Measurements from ENCODE around the gene KLK6. TPM values are rescaled to one million over a fixed set of nuclear protein-coding genes. Genes with fewer than 3 reads are reported as not detected.

The KLK6 gene
- total RNA-seq = not detected in 2 replicates

DNA sequence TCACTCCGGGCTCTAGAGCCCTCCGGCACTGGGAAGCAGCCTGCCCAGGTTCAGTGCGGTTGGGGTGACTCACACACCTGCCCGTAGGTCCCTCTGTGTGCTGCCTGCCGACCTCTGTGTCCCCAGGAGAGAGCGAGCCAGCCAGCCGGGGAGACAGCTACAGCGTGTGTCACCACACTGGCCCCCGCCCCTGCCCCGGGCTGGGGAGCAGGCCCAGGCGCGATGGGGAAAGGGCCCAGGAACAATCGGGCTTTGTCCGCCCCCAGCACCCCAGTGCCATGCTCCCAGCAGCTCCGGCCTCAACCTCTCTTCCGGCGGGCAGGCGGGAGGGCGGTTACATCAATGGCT is at the start of gene KLK6:
Gene KLK6 (minus strand): TSS at position 179 of the 348 bp plus-strand sequence. CDS start 1,487 bp downstream, outside the sequence.
- intact Hi-C loops (cut with micrococcal nuclease) = no loop called here

DNA sequence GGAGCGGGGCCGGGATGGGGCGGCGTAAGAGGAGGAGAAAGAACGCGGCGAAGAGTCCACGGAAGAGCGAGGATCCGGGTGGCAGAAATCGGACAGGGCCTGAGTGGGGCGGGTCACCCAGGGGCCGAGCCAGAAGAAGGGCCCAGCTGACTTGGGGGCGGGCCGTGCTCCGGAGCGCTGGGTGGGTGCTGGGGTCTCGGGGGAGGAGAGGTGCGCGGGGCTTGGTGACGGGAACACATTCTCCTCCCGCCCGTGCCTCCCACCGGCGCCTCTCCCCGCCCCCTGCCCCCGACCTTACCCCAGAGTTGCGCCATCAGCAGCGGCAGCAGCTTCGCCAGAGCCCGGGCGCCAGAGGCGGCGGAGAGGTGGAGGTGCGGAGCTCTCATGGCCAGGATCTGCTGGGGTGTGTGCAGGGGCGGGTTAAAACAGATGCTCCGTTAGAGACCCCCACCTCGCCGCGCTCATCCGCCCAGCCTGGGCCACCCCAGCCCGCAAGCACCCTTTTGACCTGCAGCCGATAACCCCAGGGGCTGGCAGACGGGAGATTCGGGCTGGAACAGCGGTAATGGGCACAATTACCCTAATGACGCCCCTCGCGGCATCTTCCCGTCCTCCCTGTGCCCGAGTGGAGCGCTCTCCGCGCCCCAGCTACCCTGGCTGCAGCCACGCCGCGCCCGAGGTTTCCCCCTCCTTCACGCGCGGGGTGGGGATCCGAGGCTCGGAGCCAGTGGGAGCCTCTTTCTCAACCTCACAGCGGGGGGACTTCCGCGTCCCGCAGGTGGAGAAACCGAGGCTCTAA is 49.6 kb upstream of the KLK6 start:
- intact Hi-C loops (cut with micrococcal nuclease) = no loop called here

DNA sequence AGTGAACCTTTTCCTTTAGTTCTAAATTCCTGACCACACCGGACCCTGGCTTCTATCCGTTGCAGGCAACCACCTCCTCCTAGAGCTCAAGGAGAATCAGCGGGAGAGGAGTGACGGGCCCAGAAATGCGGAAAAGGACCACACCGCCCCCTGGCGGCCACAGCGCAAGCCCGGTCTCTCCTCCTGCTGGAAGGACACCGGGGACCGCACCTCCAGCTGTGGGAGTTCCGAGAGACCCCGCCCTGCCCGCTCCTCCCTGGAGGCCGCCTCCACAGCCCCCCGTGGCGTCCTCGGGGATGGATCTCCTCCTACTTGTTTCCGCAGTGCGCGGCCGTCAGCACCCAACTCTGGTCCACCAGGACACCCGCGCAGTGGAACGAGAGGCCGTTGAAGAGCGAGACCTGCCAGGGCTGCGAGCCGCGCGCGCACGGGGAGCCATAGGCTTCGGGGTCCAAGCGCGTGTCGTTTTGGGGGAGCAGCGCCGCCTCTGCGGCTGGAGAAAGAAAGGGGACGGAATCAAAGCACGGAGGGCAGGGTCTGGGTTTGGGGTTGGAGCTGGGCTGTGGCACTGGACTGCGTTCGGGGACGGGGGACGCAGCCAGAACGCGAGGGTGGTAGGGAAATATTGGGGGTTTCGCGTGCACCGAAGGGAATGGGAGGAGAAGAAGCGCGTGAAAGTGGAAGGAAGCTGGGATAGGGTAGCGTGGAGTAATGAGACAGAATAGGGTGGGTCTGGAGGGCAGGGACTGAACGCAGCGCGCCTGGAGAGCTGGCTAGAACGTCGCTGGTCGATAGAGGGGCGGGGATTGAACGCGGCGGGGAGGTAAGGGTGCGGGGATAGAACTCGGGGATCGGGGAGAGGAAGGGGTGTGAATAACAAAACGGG is 47.6 kb upstream of the KLK6 start:
- intact Hi-C loops (cut with micrococcal nuclease) = no loop called here

DNA sequence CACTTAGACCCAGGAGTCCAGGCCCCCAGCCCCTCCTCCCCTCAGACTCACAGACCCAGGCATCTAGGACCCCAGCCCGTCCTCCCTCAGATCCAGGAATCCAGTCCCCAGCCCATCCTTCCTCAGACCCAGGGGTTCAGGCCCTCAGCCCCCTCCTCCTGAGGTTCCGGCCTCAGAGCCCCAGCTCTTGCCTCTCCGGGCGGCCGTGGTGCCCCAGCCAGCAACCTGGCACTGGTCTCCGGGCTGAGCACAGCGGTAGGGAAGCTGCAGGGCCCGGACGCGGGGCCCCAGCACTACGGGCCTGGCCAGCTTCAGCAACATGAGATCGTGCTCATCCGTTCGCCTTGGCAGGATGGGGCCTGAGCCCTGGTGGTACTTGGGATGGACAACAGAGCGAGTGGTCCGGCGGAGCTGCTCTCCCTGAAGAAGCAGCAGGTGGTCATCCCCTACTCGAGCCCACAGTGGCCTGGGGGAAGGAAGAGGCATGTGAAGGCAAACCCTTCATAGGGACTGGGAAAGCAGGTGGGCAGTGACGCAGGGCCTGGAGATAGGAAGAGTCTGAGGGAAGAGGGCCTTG is 46.4 kb upstream of the KLK6 start:
- intact Hi-C loops (cut with micrococcal nuclease) = no loop called here

DNA sequence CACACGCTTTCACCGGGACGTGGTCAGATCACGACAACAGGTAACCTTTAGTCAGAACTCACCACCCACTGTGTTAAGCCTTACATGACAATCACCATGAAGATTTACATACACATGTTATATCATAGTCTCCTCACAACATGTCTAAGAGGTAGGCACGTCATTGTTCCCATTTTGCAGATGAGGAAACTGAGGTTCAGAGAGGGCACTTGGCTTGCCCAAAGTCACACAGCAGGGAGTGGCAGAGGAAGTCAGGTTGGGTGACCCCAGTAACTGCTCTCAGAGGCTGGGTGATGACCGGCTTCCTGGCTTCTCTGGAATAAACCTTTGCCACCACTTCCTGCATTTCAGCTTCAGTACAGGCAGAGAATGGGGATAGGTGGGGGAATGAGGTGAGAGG is 44.9 kb upstream of the KLK6 start:
- intact Hi-C loops (cut with micrococcal nuclease) = no loop called here

DNA sequence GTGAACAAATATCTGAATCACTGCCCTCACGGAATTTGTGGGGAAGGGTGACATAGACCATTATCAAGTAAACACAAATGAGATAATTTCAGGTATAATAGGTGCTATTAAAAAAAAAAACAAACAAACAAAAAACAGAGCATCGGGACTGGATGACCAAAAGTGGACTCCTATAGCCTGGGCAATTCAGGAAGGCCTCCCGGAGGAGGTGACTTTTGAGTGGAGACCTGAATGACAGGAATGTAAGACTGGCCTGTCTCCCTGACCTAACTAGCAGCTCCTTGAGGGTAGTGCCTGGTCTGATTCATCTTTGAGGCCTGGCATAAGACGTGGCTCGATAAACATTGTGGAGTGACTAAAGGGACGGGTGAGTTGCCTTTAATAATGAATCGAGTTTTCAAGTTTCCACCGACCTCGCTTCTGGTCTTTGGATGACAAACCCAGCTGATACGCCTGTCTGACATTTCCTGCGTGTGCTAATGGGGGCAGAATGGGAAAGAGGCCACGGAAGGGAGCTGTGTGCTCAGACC is 43.3 kb upstream of the KLK6 start:
- intact Hi-C loops (cut with micrococcal nuclease) = no loop called here

DNA sequence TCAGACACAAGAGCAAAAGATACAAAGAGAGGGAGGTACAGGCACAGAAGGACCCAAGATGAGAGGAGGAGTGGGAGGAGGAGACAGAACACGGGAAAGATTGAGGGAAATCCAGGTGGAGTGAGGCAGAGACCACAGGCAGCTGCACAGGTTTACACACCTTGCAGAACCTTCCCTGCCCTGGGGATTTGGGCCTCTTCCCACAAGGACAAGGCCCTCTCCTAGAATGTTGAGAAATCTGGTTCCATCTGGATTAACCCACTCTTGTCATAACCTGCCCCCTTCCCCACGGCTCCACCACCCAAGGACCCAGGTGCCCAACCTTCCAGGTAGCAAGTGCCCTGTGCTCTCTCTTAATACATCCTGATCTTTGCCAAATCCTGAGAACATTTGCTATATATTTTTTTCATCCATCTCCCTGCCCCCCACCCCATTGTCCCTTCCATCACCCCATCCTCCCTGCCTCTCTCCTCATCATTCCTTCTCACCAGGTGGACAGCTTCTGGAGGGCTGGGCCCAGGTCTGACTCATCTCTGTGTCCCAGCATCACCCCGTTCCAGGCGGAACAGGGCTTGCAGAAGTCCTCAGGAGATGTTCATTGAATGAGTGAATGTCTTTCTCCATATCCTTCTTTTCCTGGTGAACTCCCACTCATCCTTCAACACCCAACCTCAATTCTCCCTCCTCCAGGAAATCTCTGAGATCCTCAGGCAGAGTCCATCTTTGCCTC is 40.8 kb upstream of the KLK6 start:
- intact Hi-C loops (cut with micrococcal nuclease) = no loop called here

DNA sequence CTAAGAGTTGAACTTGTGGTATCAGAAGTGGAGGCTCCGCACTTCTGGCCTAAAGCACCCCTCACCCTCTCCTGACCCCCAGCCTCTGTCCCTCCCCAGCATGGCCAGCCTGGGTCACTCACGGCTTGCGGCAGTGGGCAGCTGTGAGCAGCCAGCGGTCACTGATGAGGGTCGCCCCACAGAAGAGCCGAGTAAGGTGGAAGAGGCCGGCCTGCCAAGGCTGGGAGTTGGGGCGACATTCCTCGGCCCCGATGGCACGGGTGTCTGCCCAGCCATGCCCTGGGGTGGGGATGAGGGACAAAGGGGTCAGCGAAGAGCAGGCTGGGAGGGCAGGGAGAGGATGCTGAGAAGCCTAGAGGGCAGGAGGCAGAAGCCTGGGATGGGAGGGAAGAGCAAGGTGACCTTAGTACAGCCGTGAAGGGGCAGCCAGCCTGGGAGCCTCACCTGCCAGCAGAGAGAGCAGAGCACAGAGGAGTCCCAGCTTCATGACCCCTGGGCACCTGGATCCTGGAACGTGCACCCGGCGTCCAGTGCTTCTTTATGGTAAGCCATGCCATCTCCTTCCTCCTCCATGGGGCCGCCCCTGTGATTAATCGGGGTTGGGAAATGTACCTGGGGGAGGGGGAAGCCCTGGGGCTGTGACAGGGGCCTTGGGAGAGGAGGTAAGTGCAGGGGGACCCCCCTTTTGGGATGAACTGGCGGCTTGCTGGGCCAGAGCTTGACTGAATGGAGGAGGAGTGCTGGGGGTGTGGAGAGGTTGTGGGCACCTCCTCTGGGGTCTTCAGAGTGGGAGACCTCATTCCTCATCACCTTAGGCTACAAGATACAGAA is 39.9 kb upstream of the KLK6 start:
- intact Hi-C loops (cut with micrococcal nuclease) = no loop called here

DNA sequence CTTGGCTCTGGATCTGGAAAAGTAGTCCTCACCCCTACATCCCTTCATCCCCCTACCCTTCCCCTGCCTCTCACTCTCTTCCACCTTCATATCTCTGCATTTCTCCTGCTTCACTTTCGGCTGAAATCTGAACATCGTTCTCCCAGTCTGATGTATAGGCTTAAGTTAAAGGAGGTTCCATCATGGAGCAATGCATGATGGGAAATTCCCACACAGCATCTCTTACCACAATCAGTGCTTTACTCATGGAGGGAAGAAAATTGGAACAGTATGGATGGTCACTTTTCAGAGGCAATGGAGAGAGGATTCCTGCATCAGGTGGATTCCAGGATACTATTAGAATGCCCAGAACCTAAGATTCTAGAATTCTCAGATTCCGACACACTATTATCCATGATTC is 38.1 kb upstream of the KLK6 start:
- intact Hi-C loops (cut with micrococcal nuclease) = no loop called here

DNA sequence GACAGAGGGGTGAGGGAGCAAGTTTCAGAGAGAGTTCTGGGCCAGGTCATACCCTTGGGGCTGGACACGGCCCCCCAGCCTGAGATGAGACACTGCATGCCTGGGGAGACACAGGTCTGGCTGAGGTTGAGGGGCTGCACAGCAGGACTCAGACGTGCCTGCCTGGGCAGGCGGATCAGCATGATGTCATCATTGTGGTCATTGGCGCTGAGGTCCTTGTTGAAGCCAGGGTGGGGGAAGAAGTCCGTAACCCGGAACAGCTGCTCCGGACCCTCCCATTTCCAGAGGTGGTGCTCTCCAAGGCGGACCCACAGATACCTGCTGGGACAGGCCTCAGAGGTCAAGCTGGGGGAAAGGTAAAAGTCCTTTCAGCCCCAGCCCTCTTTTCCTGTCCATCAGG is 37.0 kb upstream of the KLK6 start:
- intact Hi-C loops (cut with micrococcal nuclease) = no loop called here

DNA sequence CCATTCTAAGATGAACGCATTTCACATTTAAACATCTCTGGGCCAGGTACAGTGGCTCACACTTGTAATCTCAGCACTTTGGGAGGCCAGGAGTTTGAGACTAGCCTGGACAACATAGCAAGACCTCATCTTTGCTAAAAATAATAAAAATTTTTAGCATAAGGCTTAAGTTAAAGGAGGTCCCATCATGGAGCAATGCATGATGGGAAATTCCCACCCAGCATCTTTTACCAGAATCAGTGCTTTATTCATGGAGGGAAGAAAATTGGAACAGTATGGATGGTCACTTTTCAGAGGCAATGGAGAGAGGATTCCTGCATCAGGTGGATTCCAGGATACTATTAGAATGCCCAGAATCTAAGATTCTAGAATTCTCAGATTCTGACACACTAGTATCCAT is 35.9 kb upstream of the KLK6 start:
- intact Hi-C loops (cut with micrococcal nuclease) = no loop called here

DNA sequence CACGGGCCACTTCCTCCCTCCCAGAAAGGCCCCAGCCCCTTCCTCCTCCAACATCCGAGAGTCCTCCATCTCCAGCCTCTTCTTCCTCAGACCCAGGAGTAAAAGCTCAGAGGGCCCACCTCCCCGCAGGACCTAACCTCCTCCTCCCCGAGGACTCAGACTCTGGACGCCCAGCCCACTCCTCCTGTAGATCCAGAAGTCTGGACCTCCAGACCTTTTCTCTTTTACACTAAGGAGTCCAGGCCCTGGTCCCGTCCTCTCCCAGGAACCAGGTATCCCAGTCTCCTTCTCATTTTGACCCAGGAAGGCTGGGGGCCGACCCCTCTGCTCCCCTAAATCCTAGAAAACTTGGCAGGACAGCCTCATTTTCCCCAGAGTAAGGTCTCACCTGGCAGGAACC is 33.9 kb upstream of the KLK6 start:
- intact Hi-C loops (cut with micrococcal nuclease) = no loop called here

DNA sequence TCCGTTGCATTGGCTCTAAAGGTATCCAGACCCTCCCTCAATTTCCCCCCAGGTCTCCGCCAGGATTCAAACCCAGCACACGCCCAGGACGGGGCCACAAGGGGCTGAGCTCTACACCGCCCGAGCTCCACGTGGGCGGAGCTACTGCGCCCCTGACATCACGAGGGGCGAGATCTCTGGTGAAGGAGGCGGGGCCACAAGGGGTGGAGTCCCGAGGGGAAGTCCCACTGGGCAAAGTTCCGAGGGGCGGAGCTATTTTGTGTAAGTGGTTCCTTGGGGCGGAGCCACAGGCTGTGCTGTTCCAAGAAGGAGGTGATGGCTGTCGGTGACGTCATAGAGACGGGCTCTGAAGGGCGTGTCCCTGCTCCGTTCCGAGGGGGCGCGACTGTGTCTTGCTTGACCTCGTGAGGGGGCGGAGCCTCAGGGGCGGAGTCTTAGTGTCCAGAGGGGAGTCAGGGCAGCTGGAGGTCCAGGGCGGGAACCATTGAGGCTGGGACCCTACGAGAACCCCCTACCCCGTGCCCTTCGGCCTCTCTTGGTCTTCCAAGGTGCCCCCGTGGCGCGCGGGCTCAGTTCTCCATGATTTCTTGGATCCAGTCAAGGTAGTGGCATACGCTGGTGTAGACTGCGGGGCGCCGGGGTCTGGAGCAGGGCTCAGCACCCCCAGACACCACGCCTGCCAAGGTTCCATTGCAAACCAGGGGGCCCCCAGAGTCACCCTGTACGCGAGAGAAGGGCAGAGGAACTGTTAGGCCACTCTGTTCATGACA is 33.3 kb upstream of the KLK6 start:
- intact Hi-C loops (cut with micrococcal nuclease) = no loop called here

DNA sequence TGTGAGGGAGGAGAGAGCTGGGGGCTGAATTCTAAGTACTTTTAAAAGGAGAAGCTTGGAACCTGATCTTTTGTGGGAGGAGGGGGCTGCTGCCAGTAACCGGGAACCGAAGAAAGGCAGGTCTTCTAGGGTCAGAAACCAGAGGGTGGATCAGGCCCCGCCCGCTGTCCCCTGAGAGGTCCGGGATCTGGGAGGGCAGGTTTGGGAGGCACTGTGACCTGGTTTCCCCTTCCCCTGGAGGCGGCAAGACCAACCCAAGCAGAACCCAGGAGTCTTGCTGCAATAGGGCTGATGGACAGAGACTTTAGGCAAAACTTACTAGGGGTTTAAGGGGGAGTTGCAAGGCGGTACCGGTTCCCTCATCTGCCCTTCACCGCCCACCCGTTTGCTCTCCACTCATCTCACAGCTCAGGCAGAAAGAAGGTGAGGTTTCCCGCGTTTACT is 32.7 kb upstream of the KLK6 start:
- intact Hi-C loops (cut with micrococcal nuclease) = no loop called here

DNA sequence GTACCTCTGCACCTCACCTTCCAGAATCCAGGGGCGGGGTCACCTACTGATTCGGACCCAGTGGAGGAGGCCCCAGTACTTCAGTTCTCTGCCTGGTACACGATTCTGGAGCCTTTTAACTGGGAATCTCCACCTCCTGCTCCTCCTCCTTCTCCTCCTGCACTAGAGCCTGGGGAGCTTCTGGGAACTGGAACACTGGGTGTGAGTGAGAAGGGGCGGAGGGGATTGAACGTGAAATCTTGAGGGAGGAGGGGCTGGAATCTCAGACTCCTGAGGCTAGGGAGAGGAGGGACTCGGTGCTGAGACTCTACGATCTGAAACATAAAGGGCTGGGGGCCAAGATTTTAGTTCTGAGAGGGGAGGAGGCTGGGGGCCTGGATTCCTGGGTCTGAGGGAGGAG is 32.1 kb upstream of the KLK6 start, which contains the start of gene KLK8:
Gene KLK8 (minus strand): TSS at position 90 of the 400 bp plus-strand sequence. CDS start 437 bp downstream, outside the sequence.
- intact Hi-C loops (cut with micrococcal nuclease) = no loop called here

DNA sequence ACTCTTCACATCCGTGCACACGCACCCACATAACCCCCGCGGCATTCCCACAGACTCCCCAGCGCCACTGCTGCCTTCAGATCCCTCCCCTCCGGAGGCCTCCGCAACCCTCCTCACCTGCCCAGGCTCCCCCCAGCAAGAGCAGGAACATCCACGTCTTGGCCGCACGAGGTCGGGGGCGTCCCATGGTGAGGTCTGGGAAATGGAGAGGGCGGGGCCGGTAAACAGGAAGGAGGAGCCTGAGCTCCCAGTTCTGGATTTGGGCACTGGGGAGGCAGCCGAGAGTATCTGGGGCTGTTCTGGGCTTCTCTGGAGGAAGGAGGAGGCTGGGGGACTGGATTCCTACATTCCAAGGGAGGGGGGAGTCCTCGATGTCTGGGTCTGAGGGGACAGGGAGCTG is 31.6 kb upstream of the KLK6 start:
- intact Hi-C loops (cut with micrococcal nuclease) = no loop called here

DNA sequence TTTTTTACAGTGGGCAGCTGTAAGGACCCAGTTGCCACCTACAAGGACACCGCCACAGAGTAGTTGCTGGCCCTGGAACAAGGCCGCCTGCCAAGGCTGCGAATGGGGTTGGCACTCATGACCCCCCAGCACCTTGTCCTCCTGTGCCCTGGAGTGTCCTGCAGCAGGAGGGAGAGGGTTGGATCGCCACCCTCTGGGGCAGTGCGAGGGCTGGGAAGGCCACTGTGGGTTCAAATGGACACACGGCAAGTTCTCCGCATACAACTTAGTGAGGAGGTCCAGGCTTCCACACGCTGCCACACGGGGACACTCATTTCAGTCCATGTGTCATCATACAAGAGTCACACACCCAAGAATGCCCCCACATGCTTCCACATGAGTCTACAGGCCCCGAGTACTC is 31.0 kb upstream of the KLK6 start:
- intact Hi-C loops (cut with micrococcal nuclease) = no loop called here

DNA sequence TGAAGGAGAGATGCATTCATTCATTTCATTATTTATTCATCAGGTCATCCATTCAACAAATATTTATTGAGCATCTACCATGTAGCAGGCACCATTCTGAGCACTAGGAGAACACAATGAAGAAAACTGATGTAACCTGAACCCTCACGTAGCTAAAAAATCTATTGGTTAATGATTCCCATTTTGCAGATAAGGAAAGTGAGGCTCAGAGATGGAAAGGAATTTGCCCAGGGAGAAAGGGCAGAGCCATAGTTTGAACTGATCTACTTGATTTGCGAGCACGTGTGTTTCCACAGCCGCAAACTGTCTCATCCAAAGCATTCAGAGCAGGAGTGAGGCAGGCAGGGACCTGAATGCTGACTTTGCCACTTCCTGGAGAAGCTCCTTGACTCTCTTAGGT is 29.3 kb upstream of the KLK6 start:
- intact Hi-C loops (cut with micrococcal nuclease) = no loop called here

DNA sequence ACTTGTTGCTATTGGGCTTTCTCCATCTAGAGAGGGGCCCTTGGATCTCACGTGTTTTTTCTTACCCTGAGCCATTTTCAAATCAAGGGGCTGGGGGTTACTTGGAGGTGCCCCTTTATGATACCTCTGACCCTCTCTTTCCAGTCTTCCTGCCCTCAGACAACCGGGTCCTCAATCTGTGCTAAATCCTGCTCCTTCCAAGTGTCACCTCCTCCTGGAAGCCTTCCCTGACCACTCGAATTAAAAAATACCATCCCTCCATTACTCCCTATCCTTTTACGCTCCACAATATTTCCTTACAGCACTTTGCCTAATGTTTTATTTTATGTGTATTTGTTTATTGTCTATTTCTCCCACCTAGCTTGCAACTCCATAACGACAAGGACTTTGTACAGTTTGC is 28.7 kb upstream of the KLK6 start:
- intact Hi-C loops (cut with micrococcal nuclease) = no loop called here

DNA sequence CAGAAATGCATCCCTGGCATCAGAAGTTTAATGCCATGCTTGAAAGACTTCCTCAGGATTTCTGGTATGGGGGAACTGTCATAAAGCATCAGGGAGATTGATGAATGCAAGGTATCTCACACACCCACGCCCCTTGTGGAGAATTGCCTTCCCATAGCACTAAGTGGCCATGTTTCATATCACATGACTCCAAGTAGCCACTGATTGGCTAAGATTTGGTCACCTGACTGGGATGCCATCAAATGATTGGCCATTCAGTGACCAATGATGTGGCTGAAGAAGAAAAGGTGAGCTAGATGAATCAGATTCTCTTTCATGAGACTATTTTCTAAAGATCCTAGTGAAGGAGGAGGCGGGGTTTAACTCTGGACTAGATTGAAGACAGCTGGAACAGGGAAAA is 24.7 kb upstream of the KLK6 start:
- intact Hi-C loops (cut with micrococcal nuclease) = no loop called here

Measured in T-helper 1 cell treated with Interleukin-12 subunit alpha and Interleukin-12 subunit beta and Interleukin-4 antibody, amounts not matched to agents 30 ng/mL and 1 ng/mL, for 36 hours (primary cell).